ENCODE measurements around the gene SLC1A3.

GRCh38 chr5:36596756-36597155, 9.7 kb upstream of the SLC1A3 start:
- no peak for TF ChIP-seq ZNF274 (IDR thresholded peaks at IDR 0.05; ENCODE audit: low read depth, low read length)
- TF ChIP-seq SUZ12 (IDR thresholded peaks at IDR 0.05; ENCODE audit: extremely low read depth, insufficient read depth, insufficient read length): no peak
